Liver (tissue), 9 donors: ENCODE results near the gene CCDC86. TPM values are rescaled to one million over a fixed set of nuclear protein-coding genes. Genes with fewer than 3 reads are reported as not detected.

ENCODE experiments used
- DNase-seq: peaks from one replicate; pipeline ENCODE4 v3.0.0-alpha.2; 2017; ENCODE audit warnings: low spot score
- H3K27ac ChIP-seq, 2 donors: one replicate each; pipeline ENCODE4 v1.7.0; 2013; ENCODE audit warnings: inconsistent platforms in 2 of 2, low read length in 2 of 2, control low read depth in 1 of 2, low read depth in 1 of 2, mild to moderate bottlenecking in 1 of 2
- H3K27me3 ChIP-seq, 4 donors: one replicate each; pipeline versions ENCODE4 v1.6.1 to v1.7.0; 2013; ENCODE audit warnings: low read length in 3 of 4, inconsistent platforms in 1 of 4, mild to moderate bottlenecking in 1 of 4, moderate library complexity in 1 of 4; ENCODE audit not compliant: control insufficient read depth in 4 of 4, insufficient read depth in 4 of 4
- H3K36me3 ChIP-seq, 4 donors: one replicate each; pipeline versions ENCODE4 v1.6.1 to v1.7.0; 2013; ENCODE audit warnings: low read length in 3 of 4, mild to moderate bottlenecking in 3 of 4, low read depth in 1 of 4, moderate library complexity in 1 of 4; ENCODE audit not compliant: control insufficient read depth in 4 of 4, insufficient read depth in 3 of 4
- H3K4me1 ChIP-seq, 4 donors: one replicate each; pipeline versions ENCODE4 v1.6.1 to v1.7.0; 2013; ENCODE audit warnings: low read length in 3 of 4, mild to moderate bottlenecking in 3 of 4, moderate library complexity in 1 of 4; ENCODE audit not compliant: control insufficient read depth in 4 of 4, insufficient read depth in 4 of 4
- H3K4me3 ChIP-seq, 3 donors: one replicate each; pipeline versions ENCODE4 v1.6.1 to v1.7.0; 2013; ENCODE audit warnings: low read length in 3 of 3, control low read depth in 1 of 3, low read depth in 1 of 3, mild to moderate bottlenecking in 1 of 3
- H3K9ac ChIP-seq, 2 donors: one replicate each; pipeline ENCODE4 v1.7.0; 2013; ENCODE audit warnings: low read length in 2 of 2, mild to moderate bottlenecking in 2 of 2, moderate library complexity in 2 of 2, control low read depth in 1 of 2, low read depth in 1 of 2
- H3K9me3 ChIP-seq, 4 donors: one replicate each; pipeline versions ENCODE4 v1.6.1 to v1.7.0; 2013; ENCODE audit warnings: low read length in 3 of 4; ENCODE audit not compliant: control insufficient read depth in 4 of 4
- EGR1 ChIP-seq, 2 donors: IDR thresholded peaks; 2 replicates each; pipeline ENCODE4 v1.6.1; 2016 to 2018; ENCODE audit warnings: antibody characterized with exemption in 2 of 2, low read depth in 2 of 2
- FOXA1 ChIP-seq: IDR thresholded peaks from 2 replicates; pipeline ENCODE4 v1.6.1; 2016; ENCODE audit warnings: antibody characterized with exemption
- FOXA2 ChIP-seq: IDR thresholded peaks from 2 replicates; pipeline ENCODE4 v1.6.1; 2016; ENCODE audit warnings: antibody characterized with exemption
- GABPA ChIP-seq, 2 donors: IDR thresholded peaks in 1 of 2; conservative IDR thresholded peaks in 1 of 2; 2 replicates each; pipeline ENCODE4 v1.6.1; 2016; ENCODE audit warnings: antibody characterized with exemption in 2 of 2, mild to moderate bottlenecking in 1 of 2, moderate library complexity in 1 of 2
- HNF4G ChIP-seq: IDR thresholded peaks from 2 replicates; pipeline ENCODE4 v1.6.1; 2016; ENCODE audit warnings: antibody characterized with exemption
- JUND ChIP-seq, 2 donors: IDR thresholded peaks; 2 replicates each; pipeline ENCODE4 v1.6.1; 2016; ENCODE audit warnings: antibody characterized with exemption in 2 of 2
- NR2F2 ChIP-seq: IDR thresholded peaks from 2 replicates; pipeline ENCODE4 v1.6.1; 2016; ENCODE audit warnings: antibody characterized with exemption
- RAD21 ChIP-seq, 2 donors: IDR thresholded peaks; 2 replicates each; pipeline ENCODE4 v1.6.1; 2016; ENCODE audit warnings: antibody characterized with exemption in 2 of 2, mild to moderate bottlenecking in 2 of 2
- REST ChIP-seq: IDR thresholded peaks from 2 replicates; pipeline ENCODE4 v1.6.1; 2016; ENCODE audit warnings: antibody characterized with exemption, mild to moderate bottlenecking
- RXRA ChIP-seq, 2 donors: IDR thresholded peaks; 2 replicates each; pipeline ENCODE4 v1.6.1; 2017 to 2018; ENCODE audit warnings: antibody characterized with exemption in 2 of 2, mild to moderate bottlenecking in 1 of 2
- SP1 ChIP-seq: IDR thresholded peaks from 2 replicates; pipeline ENCODE4 v1.6.1; 2018; ENCODE audit warnings: antibody characterized with exemption, mild to moderate bottlenecking
- TAF1 ChIP-seq: conservative IDR thresholded peaks from 2 replicates; pipeline ENCODE4 v1.6.1; 2016; ENCODE audit warnings: antibody characterized with exemption, mild to moderate bottlenecking
- YY1 ChIP-seq: IDR thresholded peaks from 2 replicates; pipeline ENCODE4 v1.6.1; 2016; ENCODE audit warnings: antibody characterized with exemption, mild to moderate bottlenecking
- ZBTB33 ChIP-seq: IDR thresholded peaks from 2 replicates; pipeline ENCODE4 v1.6.1; 2016; ENCODE audit warnings: antibody characterized with exemption
- WGBS: extraction: QIAGEN DNeasy Blood & Tissue Kit; methylation state at CpG from one replicate; pipeline ENCODE4 v1.1.7; 2013; 5-methylcytosine and 5-hydroxymethylcytosine counted together
- polyA plus RNA-seq, 2 donors: library from polyadenylated mRNA; stranded (reverse) in 1 of 2; unstranded in 1 of 2; fragments of 200-250 nt in 1 of 2; fragments of >200 nt in 1 of 2; fragmentation: Nextera tagmentation in 1 of 2; extraction: Ambion mirVana in 1 of 2; gene quantifications; one replicate each; pipeline versions ENCODE4 v1.2.1 to v1.2.3, GENCODE V29; 2013 to 2015
- total RNA-seq, 2 donors: library from RNA; depleted of rRNA; stranded (reverse); fragments of >200 nt; gene quantifications; one replicate each; pipeline ENCODE4 v1.2.3, GENCODE V29; 2014
- TF ChIP-seq, protein P1 (sequence below): IDR thresholded peaks from 2 replicates; pipeline ENCODE4 v1.6.1; 2016; ENCODE audit warnings: antibody characterized with exemption
- TF ChIP-seq, protein P2 (sequence below): fragments of 150-350 bp; IDR thresholded peaks from 2 replicates; pipeline ENCODE4 v1.5.1; 2017; ENCODE audit warnings: improper control_type of control experiment, low read depth, low read length; ENCODE audit not compliant: missing input control
- TF ChIP-seq, protein P3 (sequence below): IDR thresholded peaks from 2 replicates; pipeline ENCODE4 v1.6.1; 2016; ENCODE audit warnings: antibody characterized with exemption
- donor health status: healthy.
- donor health status: healthy.
- donor health status: healthy.
- donor health status: healthy.
- donor health status: healthy.

CCDC86 gene
- total and polyA plus RNA-seq, 4 donors, result 5.0 to 9.4 (median 5.7) TPM

- H3K27ac ChIP-seq, result no peak overlapping the region
- H3K9ac ChIP-seq, result no peak overlapping the region
These were observed 16.3 kb downstream of the CCDC86 start for GRCh38 chr11:60858236-60858635.

More at GRCh38 chr11:60858236-60858635, 16.3 kb downstream of the CCDC86 start:
- no peak for DNase-seq
- Histone ChIP-seq H3K9me3 (no peaks in the 10 kb centered on the region), H3K4me3 (no peak overlapping the region), H3K4me1 (peaks cover 0 to 4% (median 3%) of the 10 kb centered on the region in 4 donors), H3K36me3 (no peaks in the 10 kb centered on the region), H3K27me3 (no peaks in the 10 kb centered on the region)
- WGBS, result 90% methylated on average over 8 of the region's 8 CpGs
- no peak for TF ChIP-seq REST
- TF ChIP-seq, protein P1, sequence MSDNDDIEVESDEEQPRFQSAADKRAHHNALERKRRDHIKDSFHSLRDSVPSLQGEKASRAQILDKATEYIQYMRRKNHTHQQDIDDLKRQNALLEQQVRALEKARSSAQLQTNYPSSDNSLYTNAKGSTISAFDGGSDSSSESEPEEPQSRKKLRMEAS, result no peak
- TF ChIP-seq GABPA (IDR thresholded peaks at IDR 0.05 in 1 of 2, conservative IDR thresholded peaks at IDR 0.05 in 1 of 2), result no peak
- TF ChIP-seq SP1, result no peak
- TF ChIP-seq FOXA1, result no peak
- TF ChIP-seq RAD21 (IDR thresholded peaks at IDR 0.05), result no peak
- TF ChIP-seq HNF4G, result no peak
- no peak for TF ChIP-seq ZBTB33
- no peak for TF ChIP-seq RXRA (IDR thresholded peaks at IDR 0.05)
- TF ChIP-seq FOXA2, result no peak
- TF ChIP-seq NR2F2, result no peak
- TF ChIP-seq YY1, result no peak
- no peak for TF ChIP-seq TAF1
- no peak for TF ChIP-seq JUND (IDR thresholded peaks at IDR 0.05)
- TF ChIP-seq, protein P2, sequence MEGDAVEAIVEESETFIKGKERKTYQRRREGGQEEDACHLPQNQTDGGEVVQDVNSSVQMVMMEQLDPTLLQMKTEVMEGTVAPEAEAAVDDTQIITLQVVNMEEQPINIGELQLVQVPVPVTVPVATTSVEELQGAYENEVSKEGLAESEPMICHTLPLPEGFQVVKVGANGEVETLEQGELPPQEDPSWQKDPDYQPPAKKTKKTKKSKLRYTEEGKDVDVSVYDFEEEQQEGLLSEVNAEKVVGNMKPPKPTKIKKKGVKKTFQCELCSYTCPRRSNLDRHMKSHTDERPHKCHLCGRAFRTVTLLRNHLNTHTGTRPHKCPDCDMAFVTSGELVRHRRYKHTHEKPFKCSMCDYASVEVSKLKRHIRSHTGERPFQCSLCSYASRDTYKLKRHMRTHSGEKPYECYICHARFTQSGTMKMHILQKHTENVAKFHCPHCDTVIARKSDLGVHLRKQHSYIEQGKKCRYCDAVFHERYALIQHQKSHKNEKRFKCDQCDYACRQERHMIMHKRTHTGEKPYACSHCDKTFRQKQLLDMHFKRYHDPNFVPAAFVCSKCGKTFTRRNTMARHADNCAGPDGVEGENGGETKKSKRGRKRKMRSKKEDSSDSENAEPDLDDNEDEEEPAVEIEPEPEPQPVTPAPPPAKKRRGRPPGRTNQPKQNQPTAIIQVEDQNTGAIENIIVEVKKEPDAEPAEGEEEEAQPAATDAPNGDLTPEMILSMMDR, result no peak
- TF ChIP-seq EGR1 (IDR thresholded peaks at IDR 0.05; ENCODE audit: low read depth in 2 of 2), result no peak
- TF ChIP-seq, protein P3, sequence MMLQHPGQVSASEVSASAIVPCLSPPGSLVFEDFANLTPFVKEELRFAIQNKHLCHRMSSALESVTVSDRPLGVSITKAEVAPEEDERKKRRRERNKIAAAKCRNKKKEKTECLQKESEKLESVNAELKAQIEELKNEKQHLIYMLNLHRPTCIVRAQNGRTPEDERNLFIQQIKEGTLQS, result no peak
